GM12878 (cell line): ENCODE results near the gene CHN1. TPM values are rescaled to one million over a fixed set of nuclear protein-coding genes. Genes with fewer than 3 reads are reported as not detected.

Experiments
- ATAC-seq: fragments of 200-7000 bp; cut with Tn5 transposase; 3 replicates; pipeline ENCODE4 v1.9.1; 2020; ENCODE audit warnings: mild to moderate bottlenecking, moderate library complexity
- BruUV-seq: library from RNA; stranded (reverse); fragments of 400-500 nt; replicated peaks from 2 replicates; lab custom pipeline; 2021; lab: Mats Ljungman, UMichigan
- CTCF ChIA-PET: fragments of 300-600 bp; sonication (Branson Sonifier 250); formaldehyde crosslinking; extraction: SDS; loops from one replicate; lab custom pipeline; 2021; ENCODE audit warnings: inconsistent platforms; lab: Yijun Ruan, JAX
- POLR2A ChIA-PET: fragments of 350-600 bp; formaldehyde crosslinking; extraction: SDS; loops from one replicate; lab custom pipeline; 2021; ENCODE audit warnings: inconsistent platforms; lab: Charles Lee
- RAD21 ChIA-PET: fragments of 300-600 bp; sonication (Branson Sonifier 250); formaldehyde crosslinking; loops from one replicate; lab custom pipeline; 2023; ENCODE audit warnings: antibody characterized with exemption; ENCODE audit not compliant: unreplicated experiment; lab: Charles Lee
- SMC1A ChIA-PET: fragments of 300-600 bp; sonication (Branson Sonifier 250); formaldehyde crosslinking; loops from one replicate; lab custom pipeline; 2023; ENCODE audit not compliant: unreplicated experiment, uncharacterized antibody; lab: Charles Lee
- DNase-seq: peaks from one replicate; pipeline ENCODE4 v3.0.0-alpha.2; 2011; ENCODE audit warnings: low read depth, low spot score
- FAIRE-seq: peaks from 3 replicates; lab custom pipeline; 2011; peaks lifted over from hg19 to GRCh38; lab: Jason Lieb, UNC
- H2AFZ ChIP-seq: 2 replicates; pipeline ENCODE4 v1.6.0; 2011; ENCODE audit warnings: low read depth, low read length, control low read depth; ENCODE audit not compliant: control insufficient read depth
- H3K27ac ChIP-seq: 2 replicates; pipeline ENCODE4 v1.5.1; 2011; ENCODE audit warnings: control low read depth; ENCODE audit not compliant: control insufficient read depth, insufficient read depth
- H3K27me3 ChIP-seq, 2 experiments: replicated peaks in 1 of 2; 2 replicates each; pipeline versions ENCODE4 v1.6.0 to v1.6.1; 2011; ENCODE audit warnings: low read length in 1 of 2; ENCODE audit not compliant: control insufficient read depth in 2 of 2, insufficient read depth in 2 of 2
- H3K36me3 ChIP-seq, 2 experiments: 2 replicates each; pipeline ENCODE4 v1.5.1; 2011; ENCODE audit warnings: low read length in 1 of 2; ENCODE audit not compliant: control insufficient read depth in 2 of 2, insufficient read depth in 2 of 2
- H3K4me1 ChIP-seq: 2 replicates; pipeline ENCODE4 v1.6.1; 2011; ENCODE audit warnings: mild to moderate bottlenecking, low read length, moderate library complexity, mixed read lengths; ENCODE audit not compliant: control insufficient read depth, insufficient read depth
- H3K4me2 ChIP-seq: 2 replicates; pipeline ENCODE4 v1.6.0; 2011; ENCODE audit warnings: control low read depth; ENCODE audit not compliant: control insufficient read depth, insufficient read depth
- H3K4me3 ChIP-seq: fragments of 200-600 bp; sonication (generic); 2 replicates; pipeline ENCODE4 v1.5.1; 2016
- H3K79me2 ChIP-seq: 2 replicates; pipeline ENCODE4 v1.6.0; 2011; ENCODE audit warnings: low read length; ENCODE audit not compliant: control insufficient read depth, insufficient read depth
- H3K9ac ChIP-seq: 2 replicates; pipeline ENCODE4 v1.8.0; 2011; ENCODE audit warnings: low read length, control low read depth, mixed read lengths; ENCODE audit not compliant: control insufficient read depth, insufficient read depth
- H3K9me3 ChIP-seq: replicated peaks from 3 replicates; pipeline ENCODE4 v1.5.1; 2011; ENCODE audit warnings: mild to moderate bottlenecking, low read length; ENCODE audit not compliant: control insufficient read depth, insufficient read depth
- H4K20me1 ChIP-seq: 2 replicates; pipeline ENCODE4 v1.6.0; 2011; ENCODE audit not compliant: control insufficient read depth, insufficient read depth
- BCL3 ChIP-seq: IDR thresholded peaks from 2 replicates; pipeline ENCODE4 v1.6.1; 2011; ENCODE audit warnings: borderline replicate concordance, low read depth, mild to moderate bottlenecking, moderate library complexity, low read length; ENCODE audit not compliant: insufficient read depth, poor library complexity, severe bottlenecking
- CBFB ChIP-seq: IDR thresholded peaks from 2 replicates; pipeline ENCODE4 v1.6.1; 2016; ENCODE audit warnings: antibody characterized with exemption, low read depth
- CHD2 ChIP-seq: IDR thresholded peaks from 2 replicates; pipeline ENCODE4 v1.6.1; 2011; ENCODE audit warnings: low read depth, low read length, improper control_type of control experiment, borderline replicate concordance
- CTCF ChIP-seq, 3 experiments: IDR thresholded peaks in 2 of 3; conservative IDR thresholded peaks in 1 of 3; 2 replicates each; pipeline ENCODE4 v1.5.1; 2011; ENCODE audit warnings: low read depth in 3 of 3, low read length in 3 of 3, mild to moderate bottlenecking in 3 of 3, control low read depth in 2 of 3, moderate library complexity in 2 of 3, inconsistent platforms in 1 of 3, mixed read lengths in 1 of 3; ENCODE audit not compliant: control insufficient read depth in 2 of 3, insufficient read depth in 1 of 3; ENCODE audit errors: extremely low read depth in 1 of 3
- ETV6 ChIP-seq, 2 experiments: fragments of 450-650 bp in 1 of 2; IDR thresholded peaks in 1 of 2; conservative IDR thresholded peaks in 1 of 2; 2 replicates each; pipeline ENCODE4 v1.6.1; 2014; ENCODE audit warnings: antibody characterized with exemption in 1 of 2, borderline replicate concordance in 1 of 2, low read depth in 1 of 2, mild to moderate bottlenecking in 1 of 2, moderate library complexity in 1 of 2
- IRF4 ChIP-seq: IDR thresholded peaks from 2 replicates; pipeline ENCODE4 v1.6.1; 2011; ENCODE audit warnings: low read depth, low read length
- KDM1A ChIP-seq: fragments of 200-600 bp; sonication (generic); IDR thresholded peaks from 2 replicates; pipeline ENCODE4 v1.6.1; 2016; ENCODE audit warnings: borderline replicate concordance
- NFYA ChIP-seq: IDR thresholded peaks from 2 replicates; pipeline ENCODE4 v1.6.1; 2011; ENCODE audit warnings: low read depth, mild to moderate bottlenecking, low read length, improper control_type of control experiment, borderline replicate concordance
- POLR2A ChIP-seq: IDR thresholded peaks from 2 replicates; pipeline ENCODE4 v1.6.1; 2011; ENCODE audit warnings: low read depth, mild to moderate bottlenecking, low read length
- RUNX3 ChIP-seq: IDR thresholded peaks from 2 replicates; pipeline ENCODE4 v1.6.1; 2012; ENCODE audit warnings: low read length, inconsistent platforms
- SMAD1 ChIP-seq: fragments of 450-650 bp; IDR thresholded peaks from 2 replicates; pipeline ENCODE4 v1.6.1; 2018; ENCODE audit warnings: mild to moderate bottlenecking, low read depth; ENCODE audit not compliant: partially characterized antibody
- SMC3 ChIP-seq: IDR thresholded peaks from 2 replicates; pipeline ENCODE4 v1.6.1; 2011; ENCODE audit warnings: low read length, improper control_type of control experiment, borderline replicate concordance
- TAF1 ChIP-seq: IDR thresholded peaks from 2 replicates; pipeline ENCODE4 v1.6.1; 2011; ENCODE audit warnings: mild to moderate bottlenecking, low read depth, low read length, borderline replicate concordance
- TCF12 ChIP-seq: IDR thresholded peaks from 2 replicates; pipeline ENCODE4 v1.6.1; 2011; ENCODE audit warnings: low read depth, mild to moderate bottlenecking, low read length
- ZNF274 ChIP-seq: IDR thresholded peaks from one replicate; pipeline ENCODE4 v1.8.0; 2011; ENCODE audit not compliant: insufficient read length, insufficient read depth
- ZNF622 ChIP-seq: fragments of 450-650 bp; IDR thresholded peaks from 2 replicates; pipeline ENCODE4 v1.6.1; 2017; ENCODE audit warnings: mild to moderate bottlenecking, inconsistent platforms
- WGBS: methylation state at CpG from one replicate; pipeline ENCODE4 v1.1.6; 2016; ENCODE audit warnings: low lambda C conversion rate; ENCODE audit not compliant: insufficient replicate concordance, insufficient coverage; ENCODE audit errors: missing lambda C conversion rate; 5-methylcytosine and 5-hydroxymethylcytosine counted together
- in situ Hi-C: fragments of 300-500 bp; cut with MboI; formaldehyde crosslinking; loops from 9 replicates; pipeline ENCODE4 v1.14.3; 2018; ENCODE audit warnings: mixed read lengths
- intact Hi-C: fragments of 100-400 bp; cut with micrococcal nuclease; formaldehyde crosslinking; loops from one replicate; pipeline ENCODE4 v1.14.2; 2022; ENCODE audit not compliant: unreplicated experiment
- polyA plus RNA-seq, 11 experiments: library from polyadenylated mRNA; depleted of rRNA in 4 of 11; unstranded in 6 of 11; stranded (reverse) in 5 of 11; fragments of >200 nt; fragmentation: Nextera tagmentation in 4 of 11; fragmentation: Illumina TruSeq in 1 of 11; extraction: Ambion mirVana in 4 of 11; extraction: Trizol in 1 of 11; gene quantifications; 1 replicate in 1 of 11; 2 replicates in 10 of 11; pipeline versions ENCODE4 v1.2.1 to v1.2.3, GENCODE V29; 2011 to 2016; ENCODE audit warnings: inconsistent platforms in 2 of 11, missing spikeins in 2 of 11, low read depth in 1 of 11
- total RNA-seq, 4 experiments: library from RNA; depleted of rRNA in 3 of 4; stranded (reverse); fragments of >200 nt in 3 of 4; fragmentation: Illumina TruSeq in 1 of 4; extraction: Trizol in 1 of 4; gene quantifications; 2 replicates each; pipeline versions ENCODE4 v1.2.1 to v1.2.3, GENCODE V29; 2013 to 2021
- TF ChIP-seq, protein P1 (sequence below): fragments of 450-650 bp; IDR thresholded peaks from 2 replicates; pipeline ENCODE4 v1.6.1; 2017; ENCODE audit warnings: mild to moderate bottlenecking, low read depth, inconsistent platforms; ENCODE audit not compliant: poor library complexity, severe bottlenecking

CHN1 gene
- total and polyA plus RNA-seq, 10 of the 15 experiments (the other 5 are each of a cell fraction or from before 2014, with no cell fraction given), result 0.18 to 0.92 (median 0.53) TPM; not detected in 1

GRCh38 chr2:174815526-174815925 is 189.7 kb downstream of the CHN1 start (continued):
- TF ChIP-seq, protein P1, sequence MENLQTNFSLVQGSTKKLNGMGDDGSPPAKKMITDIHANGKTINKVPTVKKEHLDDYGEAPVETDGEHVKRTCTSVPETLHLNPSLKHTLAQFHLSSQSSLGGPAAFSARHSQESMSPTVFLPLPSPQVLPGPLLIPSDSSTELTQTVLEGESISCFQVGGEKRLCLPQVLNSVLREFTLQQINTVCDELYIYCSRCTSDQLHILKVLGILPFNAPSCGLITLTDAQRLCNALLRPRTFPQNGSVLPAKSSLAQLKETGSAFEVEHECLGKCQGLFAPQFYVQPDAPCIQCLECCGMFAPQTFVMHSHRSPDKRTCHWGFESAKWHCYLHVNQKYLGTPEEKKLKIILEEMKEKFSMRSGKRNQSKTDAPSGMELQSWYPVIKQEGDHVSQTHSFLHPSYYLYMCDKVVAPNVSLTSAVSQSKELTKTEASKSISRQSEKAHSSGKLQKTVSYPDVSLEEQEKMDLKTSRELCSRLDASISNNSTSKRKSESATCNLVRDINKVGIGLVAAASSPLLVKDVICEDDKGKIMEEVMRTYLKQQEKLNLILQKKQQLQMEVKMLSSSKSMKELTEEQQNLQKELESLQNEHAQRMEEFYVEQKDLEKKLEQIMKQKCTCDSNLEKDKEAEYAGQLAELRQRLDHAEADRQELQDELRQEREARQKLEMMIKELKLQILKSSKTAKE, result no peak

GRCh38 chr2:174812037-174812436 is 193.1 kb downstream of the CHN1 start:
- Histone ChIP-seq H3K27ac (no peak overlapping the region), H3K79me2 (no peaks in the 10 kb centered on the region), H3K9ac (no peak overlapping the region), H4K20me1 (no peaks in the 10 kb centered on the region), H3K9me3 (no peaks in the 10 kb centered on the region), H3K27me3 (peaks cover 0 to 4% of the 10 kb centered on the region in 2 experiments; a peak in 1 of 4 replicates), H3K4me3 (no peak overlapping the region), H3K4me2 (no peak overlapping the region), H3K36me3 (no peaks in the 10 kb centered on the region), H2AFZ (no peak overlapping the region), H3K4me1 (no peaks in the 10 kb centered on the region)
- ATAC-seq (no peak), DNase-seq (no peak), FAIRE-seq (no peak)
- ChIA-PET SMC1A (interaction anchor here (1.1 to 1.2 kb wide), 3 partner anchors 13 to 1572 kb away, joined by 3 read pairs; no protein-coding TSS in a partner anchor), RAD21 (no interaction called here), POLR2A (no interaction called here), CTCF (no interaction called here)
- 68% methylated on average over 7 of the region's 7 CpGs for WGBS
- in situ Hi-C loops, result no loop called here
- BruUV-seq, result no TSS peak
- intact Hi-C loops, result no loop called here
- TF ChIP-seq ZNF622, result no peak
- no peak for TF ChIP-seq ZNF274
- TF ChIP-seq CHD2, result no peak
- no peak for TF ChIP-seq SMAD1
- no peak for TF ChIP-seq TCF12
- no peak for TF ChIP-seq ETV6 (conservative IDR thresholded peaks at IDR 0.05 in 1 of 2, IDR thresholded peaks at IDR 0.05 in 1 of 2; ENCODE audit: borderline replicate concordance in 1 of 2, low read depth in 1 of 2)
- no peak for TF ChIP-seq TAF1
- no peak for TF ChIP-seq KDM1A
- TF ChIP-seq CBFB, result no peak
- TF ChIP-seq NFYA, result no peak
- TF ChIP-seq BCL3, result no peak
- no peak for TF ChIP-seq RUNX3
- no peak for TF ChIP-seq CTCF (IDR thresholded peaks at IDR 0.05 in 2 of 3, conservative IDR thresholded peaks at IDR 0.05 in 1 of 3; ENCODE audit: control insufficient read depth in 2 of 3, extremely low read depth in 1 of 3, insufficient read depth in 1 of 3, low read depth in 3 of 3, low read length in 3 of 3)
- no peak for TF ChIP-seq SMC3
- TF ChIP-seq IRF4, result no peak
- no peak for TF ChIP-seq POLR2A
